HCT116 (cell line): ENCODE data around the gene PEX12. TPM values are rescaled to one million over a fixed set of nuclear protein-coding genes. Genes with fewer than 3 reads are reported as not detected.

ENCODE experiments used
- ATAC-seq: fragments of 200-7000 bp; cut with Tn5 transposase; 2 replicates; pipeline ENCODE4 v1.9.1; 2020; ENCODE audit warnings: mild to moderate bottlenecking, moderate library complexity
- BruUV-seq: library from RNA; stranded (reverse); fragments of 400-500 nt; replicated peaks from 2 replicates; lab custom pipeline; 2021; lab: Mats Ljungman, UMichigan
- CTCF ChIA-PET: fragments of 300-600 bp; sonication (Branson Sonifier 250); formaldehyde crosslinking; loops from one replicate; lab custom pipeline; 2021; ENCODE audit warnings: antibody characterized with exemption; lab: Charles Lee
- POLR2A ChIA-PET: fragments of 300-600, 350-600 bp; sonication (Branson Sonifier 250); formaldehyde crosslinking; loops from one replicate; lab custom pipeline; 2021; ENCODE audit warnings: antibody characterized with exemption; lab: Charles Lee
- RAD21 ChIA-PET, 2 experiments: fragments of 300-600 bp; sonication (Branson Sonifier 250); formaldehyde crosslinking; loops; one replicate each; lab custom pipeline; 2023; ENCODE audit warnings: low total read pairs in 2 of 2; ENCODE audit not compliant: uncharacterized antibody in 2 of 2, unreplicated experiment in 2 of 2, low non-redundant PET in 1 of 2; lab: Charles Lee
- DNase-seq: peaks from one replicate; pipeline ENCODE4 v3.0.0-alpha.2; 2010; ENCODE audit warnings: low read depth, low spot score
- H2AFZ ChIP-seq: fragments of 200-600 bp; shearing (Covaris generic), sonication (generic); 2 replicates; pipeline ENCODE4 v1.6.1; 2017; ENCODE audit warnings: low read depth, mixed run types, mixed read lengths, antibody characterized with exemption, low read length; ENCODE audit not compliant: poor library complexity, severe bottlenecking
- H3K27ac ChIP-seq: 2 replicates; pipeline ENCODE4 v1.5.1; 2012; ENCODE audit warnings: low read depth, low read length
- H3K27me3 ChIP-seq: fragments of 200-600 bp; sonication (generic); 2 replicates; pipeline ENCODE4 v1.6.1; 2016; ENCODE audit warnings: mixed run types, low read length, mixed read lengths; ENCODE audit not compliant: insufficient read depth
- H3K36me3 ChIP-seq, 2 experiments: fragments of 200-500 bp in 1 of 2; fragments of 200-600 bp in 1 of 2; sonication (Bioruptor generic) in 1 of 2; sonication (generic) in 1 of 2; 2 replicates each; pipeline versions ENCODE4 v1.5.1 to v1.6.1; 2014 to 2016; ENCODE audit warnings: low read length in 2 of 2, inconsistent platforms in 1 of 2, mixed read lengths in 1 of 2, mixed run types in 1 of 2; ENCODE audit not compliant: insufficient read depth in 2 of 2, control insufficient read depth in 1 of 2
- H3K4me1 ChIP-seq, 2 experiments: fragments of 200-600 bp in 1 of 2; sonication (generic) in 1 of 2; 2 replicates each; pipeline versions ENCODE4 v1.5.1 to v1.6.1; 2012 to 2017; ENCODE audit warnings: low read length in 2 of 2, inconsistent platforms in 1 of 2, mild to moderate bottlenecking in 1 of 2, mixed read lengths in 1 of 2, mixed run types in 1 of 2, moderate library complexity in 1 of 2; ENCODE audit not compliant: insufficient read depth in 2 of 2, control insufficient read depth in 1 of 2
- H3K4me2 ChIP-seq: fragments of 200-600 bp; sonication (generic); 2 replicates; pipeline ENCODE4 v1.6.1; 2017; ENCODE audit warnings: mixed run types, low read length, mixed read lengths
- H3K4me3 ChIP-seq, 2 experiments: fragments of 200-600 bp in 1 of 2; sonication (generic) in 1 of 2; replicated peaks in 1 of 2; 2 replicates each; pipeline ENCODE4 v1.5.1; 2011 to 2016; ENCODE audit warnings: low read length in 2 of 2, control low read depth in 1 of 2, low read depth in 1 of 2, mild to moderate bottlenecking in 1 of 2, mixed read lengths in 1 of 2, mixed run types in 1 of 2
- H3K79me2 ChIP-seq: fragments of 200-600 bp; sonication (generic); 2 replicates; pipeline ENCODE4 v1.6.1; 2017; ENCODE audit warnings: mild to moderate bottlenecking, mixed run types, low read length, moderate library complexity, mixed read lengths; ENCODE audit not compliant: insufficient read depth
- H3K9ac ChIP-seq: fragments of 200-600 bp; sonication (generic); 2 replicates; pipeline ENCODE4 v1.6.1; 2016; ENCODE audit warnings: low read length, mixed read lengths
- H3K9me2 ChIP-seq: fragments of 200-600 bp; sonication (generic), shearing (Covaris generic); 2 replicates; pipeline ENCODE4 v1.6.1; 2017; ENCODE audit warnings: mixed run types, mild to moderate bottlenecking, moderate library complexity; ENCODE audit not compliant: insufficient read depth
- H3K9me3 ChIP-seq, 2 experiments: fragments of 200-500 bp in 1 of 2; fragments of 200-600 bp in 1 of 2; sonication (Bioruptor generic) in 1 of 2; sonication (generic) in 1 of 2; 2 replicates each; pipeline ENCODE4 v1.6.1; 2014 to 2017; ENCODE audit warnings: low read length in 2 of 2, mixed read lengths in 2 of 2, inconsistent platforms in 1 of 2, low read depth in 1 of 2, mild to moderate bottlenecking in 1 of 2, mixed run types in 1 of 2, moderate library complexity in 1 of 2; ENCODE audit not compliant: control insufficient read depth in 1 of 2, insufficient read depth in 1 of 2
- H4K20me1 ChIP-seq: fragments of 200-600 bp; sonication (generic), shearing (Covaris generic); 2 replicates; pipeline ENCODE4 v1.6.1; 2017; ENCODE audit warnings: mixed run types, mild to moderate bottlenecking, moderate library complexity; ENCODE audit not compliant: insufficient read depth
- CBX3 ChIP-seq: IDR thresholded peaks from 2 replicates; pipeline ENCODE4 v1.6.1; 2012; ENCODE audit warnings: low read depth
- CTCF ChIP-seq, 3 experiments: fragments of 200-600 bp in 1 of 3; sonication (generic) in 1 of 3; IDR thresholded peaks in 2 of 3; conservative IDR thresholded peaks in 1 of 3; 2 replicates each; pipeline ENCODE4 v1.5.1; 2012 to 2017; ENCODE audit warnings: low read depth in 2 of 3, low read length in 2 of 3, antibody characterized with exemption in 1 of 3, borderline replicate concordance in 1 of 3, control low read depth in 1 of 3, mild to moderate bottlenecking in 1 of 3, mixed read lengths in 1 of 3, mixed run types in 1 of 3, moderate library complexity in 1 of 3; ENCODE audit not compliant: insufficient read depth in 1 of 3
- ELF1 ChIP-seq: IDR thresholded peaks from 2 replicates; pipeline ENCODE4 v1.6.1; 2012; ENCODE audit warnings: low read depth, borderline replicate concordance
- EZH2 ChIP-seq: fragments of 200-600 bp; sonication (generic); IDR thresholded peaks from 2 replicates; pipeline ENCODE4 v1.6.1; 2017; ENCODE audit warnings: antibody characterized with exemption, mixed run types
- MAX ChIP-seq: IDR thresholded peaks from 2 replicates; pipeline ENCODE4 v1.6.1; 2012
- POLR2A ChIP-seq: IDR thresholded peaks from 2 replicates; pipeline ENCODE4 v1.7.0; 2011; ENCODE audit warnings: borderline replicate concordance; ENCODE audit not compliant: insufficient read depth, insufficient read length; ENCODE audit errors: extremely low read depth
- POLR2AphosphoS5 ChIP-seq: IDR thresholded peaks from 2 replicates; pipeline ENCODE4 v1.6.1; 2011; ENCODE audit warnings: mild to moderate bottlenecking, low read depth, low read length, moderate library complexity
- REST ChIP-seq: IDR thresholded peaks from 2 replicates; pipeline ENCODE4 v1.6.1; 2012; ENCODE audit warnings: low read depth
- SP1 ChIP-seq: IDR thresholded peaks from 2 replicates; pipeline ENCODE4 v1.6.1; 2012; ENCODE audit warnings: low read depth
- YY1 ChIP-seq: IDR thresholded peaks from 2 replicates; pipeline ENCODE4 v1.6.1; 2011; ENCODE audit warnings: low read length, low read depth, moderate library complexity, mild to moderate bottlenecking; ENCODE audit not compliant: insufficient replicate concordance; ENCODE audit errors: extremely low read depth
- ZBTB33 ChIP-seq: IDR thresholded peaks from 2 replicates; pipeline ENCODE4 v1.6.1; 2011; ENCODE audit warnings: mild to moderate bottlenecking, low read length, moderate library complexity; ENCODE audit not compliant: insufficient replicate concordance; ENCODE audit errors: extremely low read depth
- intact Hi-C: fragments of 100-400 bp; cut with micrococcal nuclease; formaldehyde crosslinking; loops from 2 replicates; pipeline ENCODE4 v1.10.0; 2022
- total RNA-seq: library from RNA; stranded (reverse); gene quantifications from one replicate; pipeline ENCODE4 v1.2.1, GENCODE V29; 2021; ENCODE audit not compliant: unreplicated experiment

Gene PEX12
- total RNA-seq, 1 experiment from 2014 or later: 5.0 TPM

- TF ChIP-seq REST (no peak), ELF1 (no peak)
Measured at GRCh38 chr17:35560703-35561102, 17.7 kb downstream of the PEX12 start, which contains the start of gene SLFN14 (continued).

GRCh38 chr17:35559495-35560210, 18.7 kb downstream of the PEX12 start:
- ATAC-seq: no peak
- H3K9me2 ChIP-seq: no peaks in the 10 kb centered on the region
- DNase-seq: no peak
- no peaks in the 10 kb centered on the region for H3K9me3 ChIP-seq
- no peak overlapping the region for H3K9ac ChIP-seq
- no peaks in the 10 kb centered on the region for H3K36me3 ChIP-seq
- H3K4me3 ChIP-seq: no peak overlapping the region
- ChIA-PET POLR2A (no interaction called here), RAD21 (no interaction called here), CTCF (interaction anchor here (0.8 kb wide), 1 partner anchor 8 kb away, joined by 4 read pairs; no protein-coding TSS in a partner anchor)
- no peaks in the 10 kb centered on the region for H4K20me1 ChIP-seq
- no peak overlapping the region for H3K4me2 ChIP-seq
- no TSS peak for BruUV-seq
- H3K4me1 ChIP-seq: no peaks in the 10 kb centered on the region
- H2AFZ ChIP-seq: no peak overlapping the region
- intact Hi-C loops: no loop called here
- no peaks in the 10 kb centered on the region for H3K79me2 ChIP-seq
- H3K27ac ChIP-seq: no peak overlapping the region
- H3K27me3 ChIP-seq: peaks cover 16% of the 10 kb centered on the region
- TF ChIP-seq YY1 (no peak), MAX (no peak), POLR2AphosphoS5 (no peak), ELF1 (no peak), SP1 (no peak), ZBTB33 (no peak), POLR2A (no peak), CTCF (IDR thresholded peaks at IDR 0.05 in 2 of 3, conservative IDR thresholded peaks at IDR 0.05 in 1 of 3; ENCODE audit: borderline replicate concordance in 1 of 3, insufficient read depth in 1 of 3, low read depth in 2 of 3, low read length in 2 of 3) (no peak), CBX3 (no peak), EZH2 (no peak)
